GM18526 (cell line): Measurements from ENCODE around the gene ZFP62.

Experiments used
- POLR2A ChIP-seq: IDR thresholded peaks from 3 replicates; pipeline ENCODE4 v1.6.1; 2011; ENCODE audit not compliant: insufficient read length; ENCODE audit errors: extremely low read depth

ZFP62 gene

GRCh38 chr5:180872419-180872818 lies 11.3 kb upstream of the ZFP62 start:
- no peak for TF ChIP-seq POLR2A

- no peak for TF ChIP-seq POLR2A
Measured at GRCh38 chr5:180870276-180871068, 9.4 kb upstream of the ZFP62 start.

- TF ChIP-seq POLR2A = no peak
Measured at GRCh38 chr5:180869587-180869986, 8.5 kb upstream of the ZFP62 start.

GRCh38 chr5:180868960-180869359 lies 7.9 kb upstream of the ZFP62 start:
- no peak for TF ChIP-seq POLR2A

- TF ChIP-seq POLR2A = no peak
Measured at GRCh38 chr5:180866985-180867384, 5.9 kb upstream of the ZFP62 start.

- TF ChIP-seq POLR2A = no peak
Measured at GRCh38 chr5:180865981-180866695, 5.1 kb upstream of the ZFP62 start.

GRCh38 chr5:180862645-180863044 lies 1.6 kb upstream of the ZFP62 start:
- no peak for TF ChIP-seq POLR2A

- no peak for TF ChIP-seq POLR2A
Measured at GRCh38 chr5:180860273-180860886, 696 bp downstream of the ZFP62 start.

- TF ChIP-seq POLR2A = no peak
Measured at GRCh38 chr5:180858586-180858985, 2.5 kb downstream of the ZFP62 start.

- TF ChIP-seq POLR2A = no peak
Measured at GRCh38 chr5:180853848-180854176, 7.3 kb downstream of the ZFP62 start.

- TF ChIP-seq POLR2A = no peak
Measured at GRCh38 chr5:180853121-180853847, 7.8 kb downstream of the ZFP62 start.

GRCh38 chr5:180852495-180852894 lies 8.6 kb downstream of the ZFP62 start:
- no peak for TF ChIP-seq POLR2A

GRCh38 chr5:180850434-180851078 lies 10.5 kb downstream of the ZFP62 start:
- TF ChIP-seq POLR2A = no peak

GRCh38 chr5:180849827-180850226 lies 11.2 kb downstream of the ZFP62 start:
- no peak for TF ChIP-seq POLR2A

GRCh38 chr5:180848878-180849277 lies 12.2 kb downstream of the ZFP62 start:
- TF ChIP-seq POLR2A = no peak
